GM19372 (cell line): ENCODE measurements around the gene ZNF335.
"Not testable (repeated sequence)": the region's sequence is repeated elsewhere in the genome, so short reads cannot be mapped to it uniquely, and the experiment has no call there.

ENCODE experiments used
- ATAC-seq: cut with Tn5 transposase; IDR thresholded peaks from one replicate; pipeline ENCODE4 v1.9.1; 2021; ENCODE audit warnings: mild to moderate bottlenecking, low read depth, moderate library complexity; ENCODE audit not compliant: unreplicated experiment

The ZNF335 gene

GRCh38 chr20:45934586-45935415 lies 37.2 kb downstream of the ZNF335 start, which contains the start of gene PCIF1:
Gene PCIF1, plus strand, starts transcription at chr20:45934683. Its CDS starts 4,317 bp downstream, at chr20:45939000.
- peak; percentile 84 for ATAC-seq

GRCh38 chr20:45934046-45934585 lies 37.9 kb downstream of the ZNF335 start:
- peak; percentile 2 for ATAC-seq

GRCh38 chr20:45933266-45934045 lies 38.5 kb downstream of the ZNF335 start:
- ATAC-seq = no peak

GRCh38 chr20:45931680-45932079 lies 40.3 kb downstream of the ZNF335 start:
- ATAC-seq = not testable (repeated sequence)

GRCh38 chr20:45927071-45927878 lies 44.7 kb downstream of the ZNF335 start:
- ATAC-seq = no peak

GRCh38 chr20:45926731-45927070 lies 45.3 kb downstream of the ZNF335 start:
- no peak for ATAC-seq

GRCh38 chr20:45925821-45926506 lies 46.0 kb downstream of the ZNF335 start:
- ATAC-seq = no peak

- no peak for ATAC-seq
These were observed 47.4 kb downstream of the ZNF335 start for GRCh38 chr20:45924391-45925261.

- ATAC-seq = no peak
These were observed 50.4 kb downstream of the ZNF335 start for GRCh38 chr20:45921337-45922189.

- no peak for ATAC-seq
These were observed 51.3 kb downstream of the ZNF335 start for GRCh38 chr20:45920462-45921336.

- ATAC-seq = no peak
These were observed 52.2 kb downstream of the ZNF335 start for GRCh38 chr20:45919542-45920399.

- ATAC-seq = no peak
These were observed 53.0 kb downstream of the ZNF335 start for GRCh38 chr20:45918779-45919537.

GRCh38 chr20:45918182-45918737 lies 53.7 kb downstream of the ZNF335 start:
- no peak for ATAC-seq

- no peak for ATAC-seq
These were observed 54.2 kb downstream of the ZNF335 start for GRCh38 chr20:45917790-45918141.

- no peak for ATAC-seq
These were observed 58.9 kb downstream of the ZNF335 start for GRCh38 chr20:45913116-45913515.
